GM11168 (cell line): ENCODE data around the gene RHOD.

Experiments used
- in situ Hi-C: fragments of 300-500 bp; cut with MboI; formaldehyde crosslinking; loops from one replicate; pipeline ENCODE4 v1.12.0; 2022; ENCODE audit warnings: low sequenced_read_pairs; ENCODE audit not compliant: unreplicated experiment

RHOD gene

GRCh38 chr11:67058506-67058905 is 1.9 kb downstream of the RHOD start:
- in situ Hi-C loops = no loop called here

GRCh38 chr11:67059671-67060070 is 3.0 kb downstream of the RHOD start:
- in situ Hi-C loops = no loop called here

DNA sequence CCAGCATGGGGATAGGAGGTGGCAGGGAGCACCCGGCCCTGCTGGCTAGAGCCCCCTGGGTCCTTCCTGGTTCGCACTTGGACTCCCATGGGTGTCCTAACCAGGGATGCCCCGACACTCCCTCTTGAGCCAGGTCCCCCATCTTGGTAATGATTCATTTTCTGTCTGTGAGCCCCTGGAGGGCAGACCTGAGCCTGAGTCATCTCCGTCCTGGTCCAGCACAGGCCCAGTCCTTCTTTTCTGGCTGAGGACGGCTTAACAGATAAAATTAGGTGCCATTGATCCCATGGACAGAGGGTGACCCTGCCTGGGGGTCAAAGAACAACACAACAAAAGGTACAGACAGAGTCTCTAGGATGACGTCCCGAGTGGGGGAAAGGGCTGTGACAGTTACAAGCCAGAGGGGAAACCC is 3.5 kb downstream of the RHOD start:
- in situ Hi-C loops = no loop called here

DNA sequence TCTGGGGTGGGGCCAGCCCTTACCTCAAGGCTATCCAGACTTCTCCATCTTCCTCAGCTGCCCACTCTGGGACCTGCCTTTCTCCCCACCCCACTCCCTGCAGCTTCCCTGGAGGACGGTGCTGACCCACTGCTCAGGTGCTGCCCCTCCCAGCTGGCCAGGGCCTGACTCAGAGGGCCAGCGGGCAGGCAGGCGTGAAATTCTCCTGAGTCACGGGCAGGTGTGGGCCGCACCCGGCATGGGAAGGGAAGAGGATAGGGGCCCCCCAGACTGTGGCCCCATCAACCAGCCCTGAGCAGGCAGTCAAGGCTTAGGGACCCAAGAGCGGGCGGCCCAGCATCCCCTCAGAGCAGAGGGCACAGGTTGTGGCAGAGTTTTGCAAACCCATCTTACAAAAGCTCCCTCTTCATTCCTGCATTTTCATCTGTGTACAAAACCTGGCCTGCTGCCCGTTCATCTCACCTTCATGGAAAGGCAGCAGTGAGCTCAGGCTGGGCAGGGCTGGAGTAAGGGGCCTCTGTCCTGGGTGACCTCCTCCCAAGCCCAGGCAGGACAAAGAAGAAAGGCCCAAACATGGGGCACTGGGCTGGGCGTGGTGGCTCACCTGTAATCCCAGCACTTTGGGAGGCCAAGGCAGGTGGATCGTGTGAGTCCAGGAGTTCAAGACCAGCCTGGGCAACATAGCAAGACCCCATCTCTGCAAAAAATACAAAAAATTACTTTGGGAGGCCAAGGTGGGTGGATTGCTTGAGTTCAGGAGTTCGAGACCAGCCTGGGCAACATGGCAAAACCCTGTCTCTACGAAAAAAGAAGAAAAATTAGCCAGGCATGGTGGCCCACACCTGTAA is 6.1 kb downstream of the RHOD start:
- in situ Hi-C loops = no loop called here

- in situ Hi-C loops = no loop called here
Observed at GRCh38 chr11:67066333-67066709, 9.7 kb downstream of the RHOD start.

DNA sequence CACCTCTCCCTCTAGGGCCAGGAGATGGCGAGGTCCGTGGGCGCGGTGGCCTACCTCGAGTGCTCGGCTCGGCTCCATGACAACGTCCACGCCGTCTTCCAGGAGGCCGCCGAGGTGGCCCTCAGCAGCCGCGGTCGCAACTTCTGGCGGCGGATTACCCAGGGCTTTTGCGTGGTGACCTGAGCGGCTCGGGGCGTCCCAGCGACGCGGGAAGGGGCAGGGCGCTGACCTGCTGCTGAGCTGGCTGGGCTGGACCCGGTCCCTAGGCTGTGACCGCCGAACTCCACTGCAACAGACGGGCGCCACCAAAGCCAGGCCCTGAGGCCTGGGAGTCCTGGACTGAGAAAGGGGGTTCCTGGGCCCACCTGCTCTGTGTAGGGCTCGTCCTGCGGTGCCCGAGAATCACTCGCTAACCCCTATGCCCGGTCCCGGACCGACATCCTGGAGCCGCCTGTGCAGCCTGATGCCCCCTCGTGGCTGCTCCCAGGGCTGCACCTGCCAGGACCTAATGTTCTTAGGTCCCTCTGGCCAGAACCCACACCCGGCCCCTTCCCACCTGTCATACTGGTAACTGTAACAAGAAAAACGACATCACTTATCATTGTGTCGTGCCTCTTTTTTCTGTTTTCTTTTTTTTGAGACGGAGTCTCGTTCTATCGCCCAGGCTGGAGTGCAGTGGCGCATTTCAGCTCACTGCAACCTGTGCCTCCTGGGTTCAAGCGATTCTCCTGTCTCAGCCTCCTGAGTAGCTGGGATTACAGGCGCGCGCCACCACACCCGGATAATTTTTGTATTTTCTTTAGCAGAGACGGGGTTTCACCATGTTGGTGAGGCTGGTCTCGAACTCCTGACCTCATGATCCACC is 15.0 kb downstream of the RHOD start:
- in situ Hi-C loops = no loop called here

- in situ Hi-C loops = no loop called here
Observed at GRCh38 chr11:67072295-67072694, 15.6 kb downstream of the RHOD start.

- in situ Hi-C loops = no loop called here
Observed at GRCh38 chr11:67073908-67074307, 17.3 kb downstream of the RHOD start.

DNA sequence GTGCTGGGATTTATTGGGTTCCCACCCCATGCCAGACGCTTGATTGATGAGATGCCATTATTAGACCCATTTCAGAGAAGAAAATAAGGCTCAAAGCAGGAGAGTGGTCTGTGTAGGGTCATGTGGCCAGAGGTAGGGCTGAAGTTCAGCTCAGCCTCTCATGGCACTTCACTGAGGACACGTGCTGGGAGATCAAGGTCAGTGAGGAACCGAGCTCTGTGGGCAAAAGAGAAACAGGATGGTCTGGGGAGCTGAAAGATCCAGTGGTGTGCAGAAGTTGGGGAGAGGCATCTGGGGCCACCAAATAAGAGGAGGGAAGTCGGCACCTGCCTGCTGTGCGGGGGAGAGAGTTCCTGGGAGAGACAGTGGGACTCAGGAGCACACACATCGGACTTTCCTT is 19.6 kb downstream of the RHOD start:
- in situ Hi-C loops = no loop called here

GRCh38 chr11:67079065-67079705 is 22.5 kb downstream of the RHOD start:
- in situ Hi-C loops = no loop called here

DNA sequence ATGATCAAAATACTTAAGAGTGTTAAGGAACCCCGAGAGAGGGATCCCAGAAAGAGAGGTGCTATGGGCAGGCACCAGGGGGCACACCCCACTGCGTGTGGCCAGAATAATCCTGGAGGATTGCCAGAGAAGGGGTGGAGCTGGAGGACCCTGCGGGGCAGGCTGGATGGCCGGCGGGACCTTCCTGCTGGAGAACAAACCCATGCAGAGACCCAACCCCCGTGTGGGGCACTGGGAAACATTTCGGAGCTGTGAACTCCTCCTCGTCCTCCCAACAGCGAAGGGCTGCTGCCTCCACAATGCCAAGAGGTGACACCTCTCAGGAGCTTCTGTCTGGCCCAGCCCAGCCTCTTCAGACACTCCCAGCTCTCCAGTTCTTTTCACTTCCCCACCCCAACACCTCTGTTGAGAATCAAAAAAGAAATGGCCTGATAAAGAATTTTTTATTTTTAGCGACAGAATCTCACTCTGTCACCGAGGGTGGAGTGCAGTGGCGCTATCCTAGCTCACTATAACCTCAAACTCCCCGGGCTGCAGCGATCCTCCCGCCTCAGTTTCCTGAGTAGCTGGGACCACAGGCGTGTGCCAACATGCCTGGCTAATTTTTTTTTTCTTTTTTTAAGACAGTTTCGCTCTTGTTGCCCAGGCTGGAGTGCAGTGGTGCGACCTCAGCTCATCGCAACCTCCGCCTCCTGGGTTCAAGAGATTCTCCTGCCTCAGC is 25.6 kb downstream of the RHOD start:
- in situ Hi-C loops = loop anchor here (5.0 kb wide), 1 partner anchor 80 kb away; no protein-coding TSS in a partner anchor

GRCh38 chr11:67083786-67084366 is 27.2 kb downstream of the RHOD start:
- in situ Hi-C loops = loop anchor here (5.0 kb wide), 1 partner anchor 78 kb away; no protein-coding TSS in a partner anchor

- in situ Hi-C loops = no loop called here
Observed at GRCh38 chr11:67085617-67086016, 29.0 kb downstream of the RHOD start.

DNA sequence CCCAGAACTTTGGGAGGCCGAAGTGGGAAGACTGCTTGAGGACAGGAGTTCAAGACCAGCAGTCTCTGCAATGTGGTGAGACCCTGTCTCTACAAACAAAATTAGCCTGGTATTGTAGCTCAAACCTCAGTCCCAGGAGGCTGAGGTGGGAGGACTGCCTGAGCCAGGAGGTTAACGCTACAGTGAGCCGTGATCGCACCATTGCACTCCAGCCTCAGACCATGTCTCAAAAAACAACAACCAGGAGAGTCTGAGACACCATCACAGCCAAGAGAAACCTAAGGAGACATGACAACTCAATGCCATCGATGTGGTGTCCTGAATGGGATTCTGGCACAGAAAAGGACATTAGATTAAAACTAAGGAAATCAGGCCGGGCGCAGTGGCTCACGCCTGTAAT is 34.1 kb downstream of the RHOD start:
- in situ Hi-C loops = no loop called here

- in situ Hi-C loops = no loop called here
Observed at GRCh38 chr11:67095214-67095507, 38.5 kb downstream of the RHOD start.

DNA sequence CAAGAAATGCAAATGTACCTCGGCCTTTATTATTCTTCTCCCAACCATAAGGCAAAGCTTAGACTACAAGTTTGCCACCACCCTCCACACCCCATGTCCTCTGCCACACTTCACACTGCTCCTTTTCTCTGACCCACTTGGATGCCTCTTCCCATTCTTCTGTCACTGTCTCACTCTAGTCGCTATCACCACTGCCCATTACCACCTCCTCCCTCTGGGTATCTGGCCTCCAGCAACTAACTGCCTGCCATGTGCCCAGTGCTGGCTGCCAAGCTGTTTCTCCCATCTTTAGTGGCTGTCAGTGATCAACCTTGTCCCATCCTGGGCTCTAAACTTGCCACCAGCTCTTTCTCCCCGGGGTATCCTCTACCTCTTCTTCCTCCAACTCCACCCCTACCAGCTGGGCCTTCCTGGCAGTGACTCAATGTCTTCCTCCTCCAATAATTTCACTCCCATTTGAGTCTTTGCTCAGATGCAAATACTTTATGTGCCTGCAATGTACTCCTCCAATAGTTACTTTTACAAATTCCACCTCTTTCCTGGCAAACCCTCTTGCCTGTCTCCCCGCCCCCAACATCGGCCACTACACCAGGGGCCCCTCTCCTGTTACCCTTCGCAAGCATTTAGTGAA is 42.3 kb downstream of the RHOD start:
- in situ Hi-C loops = no loop called here

DNA sequence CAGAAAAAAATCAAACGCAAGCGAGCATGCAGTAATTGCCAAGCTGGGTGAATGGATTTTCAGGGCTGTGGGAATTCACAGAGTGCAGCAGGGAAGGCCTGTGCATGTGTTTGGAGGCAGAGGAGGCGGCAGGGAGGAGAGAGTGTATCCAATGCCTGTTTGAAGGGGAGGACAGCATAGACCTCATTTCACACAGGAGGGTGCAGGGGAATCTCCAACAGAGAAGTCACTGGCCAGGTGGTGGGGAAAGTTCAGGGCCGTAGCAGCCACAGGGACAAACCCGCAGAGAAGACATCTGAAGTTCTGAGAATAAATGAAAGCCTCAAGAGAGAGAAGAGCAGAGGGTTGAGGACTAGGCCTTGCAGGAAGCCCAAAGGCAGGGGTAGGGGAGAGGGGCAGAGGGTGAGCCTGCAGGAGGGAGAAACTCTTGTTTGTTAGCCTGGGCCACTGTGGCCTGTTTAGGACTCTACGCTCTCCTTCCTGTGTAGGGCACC is 43.2 kb downstream of the RHOD start:
- in situ Hi-C loops = no loop called here

GRCh38 chr11:67102664-67103063 is 46.0 kb downstream of the RHOD start:
- in situ Hi-C loops = no loop called here

GRCh38 chr11:67105964-67106363 is 49.3 kb downstream of the RHOD start:
- in situ Hi-C loops = no loop called here
